ENCODE data around the gene CLDN4.
"Not testable (repeated sequence)": the region's sequence is repeated elsewhere in the genome, so short reads cannot be mapped to it uniquely, and the experiment has no call there.

The CLDN4 gene

DNA sequence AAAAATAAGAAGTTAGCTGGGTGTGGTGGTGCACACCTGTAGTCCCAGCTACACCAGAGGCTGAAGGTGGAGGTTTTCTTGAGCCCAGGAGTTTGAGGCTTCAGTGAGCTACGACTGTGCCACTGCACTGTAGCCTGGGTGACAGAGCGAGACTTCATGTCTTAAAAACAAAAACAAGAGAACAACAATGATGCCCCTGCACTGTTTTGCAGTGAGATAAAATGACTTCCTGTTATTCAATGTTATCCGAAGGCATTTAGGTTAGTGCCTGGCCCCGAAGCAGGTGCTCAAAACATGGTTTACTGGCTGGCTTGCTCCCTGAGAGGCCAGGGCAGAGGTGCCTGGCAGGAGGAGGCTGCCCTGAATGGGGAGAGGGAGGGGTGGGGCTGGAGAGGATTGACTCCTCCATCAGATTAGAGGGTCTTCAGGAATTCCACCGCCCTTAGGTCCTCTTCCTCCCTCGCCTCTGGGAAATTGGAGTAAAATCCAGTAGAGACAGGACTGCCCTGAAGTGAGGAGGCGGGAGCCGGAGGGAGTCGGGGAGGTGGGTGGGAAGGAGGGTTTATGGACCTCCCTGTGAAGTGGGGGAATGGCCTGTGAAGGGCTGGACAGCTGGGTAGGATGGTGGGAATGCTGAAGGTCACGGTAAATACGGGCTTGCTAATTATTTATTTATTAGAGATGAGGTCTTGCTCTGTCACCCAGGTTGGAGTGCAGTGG, 6.8 kb upstream of the CLDN4 start:
- no peak for DNase-seq (ENCODE audit: low read depth)

DNA sequence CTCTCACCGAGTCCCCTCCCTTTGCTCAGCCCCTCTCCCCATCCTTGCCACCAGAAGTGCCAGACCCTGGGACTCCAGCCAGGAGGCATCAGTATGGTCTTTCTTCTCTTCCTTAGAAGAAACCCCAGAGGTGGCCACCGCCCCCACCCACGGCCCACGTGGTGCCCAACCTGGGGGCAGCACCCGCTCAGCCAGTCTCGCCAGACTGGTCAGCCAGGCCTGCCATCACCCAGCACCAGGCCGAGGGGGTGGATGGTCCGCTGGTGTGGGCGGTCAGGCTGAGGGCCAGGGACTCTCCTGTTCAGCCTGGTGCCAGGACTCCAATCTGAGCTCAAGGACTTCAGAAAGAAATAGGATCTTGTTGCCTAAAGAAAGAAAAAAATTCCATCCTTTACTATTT, 5.8 kb upstream of the CLDN4 start:
- DNase-seq (ENCODE audit: low read depth), result no peak

DNA sequence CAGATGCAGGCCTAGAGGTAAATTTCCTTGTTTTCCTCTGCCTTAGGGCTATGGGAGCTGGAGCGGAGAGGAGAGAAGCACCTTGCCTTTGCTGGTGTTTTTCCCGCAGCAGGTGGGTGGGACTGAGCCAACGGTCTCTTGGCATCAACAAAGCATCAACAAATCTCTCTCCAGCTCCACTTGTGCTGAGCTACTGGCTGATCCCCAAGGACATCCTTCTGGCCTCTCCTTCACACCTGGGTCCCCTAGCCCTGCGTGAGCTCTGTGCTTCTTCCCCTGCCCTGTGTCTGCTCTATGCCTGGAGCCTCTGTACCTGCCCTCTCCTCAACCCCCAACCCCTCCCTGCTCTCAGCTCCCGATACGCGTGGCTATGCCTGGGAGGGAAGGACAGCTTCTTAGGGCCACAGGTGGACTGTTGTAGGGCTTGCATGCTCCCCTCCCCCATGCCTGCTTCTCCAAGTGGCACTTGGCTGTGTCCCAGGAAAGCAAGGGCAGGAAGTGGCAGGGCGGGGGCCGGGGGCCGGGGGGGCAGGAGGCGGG, 3.2 kb upstream of the CLDN4 start:
- no peak for DNase-seq (ENCODE audit: low read depth)

DNA sequence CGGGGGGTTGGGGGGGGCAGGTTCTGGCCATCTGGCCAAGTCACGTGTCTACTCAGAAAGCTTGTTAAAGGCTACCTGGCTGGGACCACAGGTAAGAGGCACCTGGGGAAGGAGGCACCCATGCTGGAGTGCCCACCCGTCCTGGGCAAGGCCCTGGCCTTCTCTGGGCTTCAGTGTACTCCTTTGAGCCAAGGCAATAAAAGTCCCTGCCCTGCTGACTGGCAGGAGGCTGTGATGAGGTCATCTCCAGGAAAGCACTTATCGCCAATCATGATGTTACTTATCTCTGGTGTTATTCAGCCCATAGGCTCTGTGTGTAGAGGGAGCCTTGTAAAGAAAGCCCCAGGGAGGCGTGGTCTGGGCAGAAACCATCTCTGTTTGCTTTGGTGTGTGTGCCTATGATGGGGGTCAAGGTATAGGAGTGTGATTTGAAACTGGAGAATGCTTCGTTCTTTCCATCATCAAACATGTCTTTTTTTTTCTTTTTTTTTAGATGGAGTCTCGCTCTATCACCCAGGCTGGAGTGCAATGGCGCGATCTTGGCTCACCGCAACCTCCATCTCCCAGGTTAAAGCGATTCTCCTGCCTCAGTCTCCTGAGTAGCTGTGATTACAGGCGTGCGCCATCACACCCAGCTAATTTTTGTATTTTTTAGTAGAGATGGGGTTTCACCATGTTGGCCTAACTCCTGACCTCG, 2.5 kb upstream of the CLDN4 start:
- DNase-seq (ENCODE audit: low read depth), result no peak

DNA sequence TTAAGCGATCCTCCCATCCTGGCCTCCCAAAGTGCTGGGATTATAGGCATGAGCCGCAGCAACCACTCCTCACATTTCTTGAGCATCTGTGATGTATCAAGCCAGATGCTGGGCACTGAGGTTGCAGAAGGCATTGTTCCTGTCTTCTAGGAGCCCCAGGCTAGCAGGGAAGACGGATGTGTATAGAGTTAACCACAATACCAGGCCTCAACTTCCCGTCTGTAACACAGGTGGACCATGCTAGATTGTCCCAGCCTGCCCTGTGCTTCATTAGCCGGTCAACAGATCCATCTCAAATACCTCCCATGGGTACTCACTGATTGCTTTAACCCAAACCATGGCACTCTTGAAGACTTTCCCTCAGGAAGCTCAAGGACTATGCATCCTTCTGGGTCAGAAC, 1.8 kb upstream of the CLDN4 start:
- DNase-seq (ENCODE audit: low read depth), result no peak

DNA sequence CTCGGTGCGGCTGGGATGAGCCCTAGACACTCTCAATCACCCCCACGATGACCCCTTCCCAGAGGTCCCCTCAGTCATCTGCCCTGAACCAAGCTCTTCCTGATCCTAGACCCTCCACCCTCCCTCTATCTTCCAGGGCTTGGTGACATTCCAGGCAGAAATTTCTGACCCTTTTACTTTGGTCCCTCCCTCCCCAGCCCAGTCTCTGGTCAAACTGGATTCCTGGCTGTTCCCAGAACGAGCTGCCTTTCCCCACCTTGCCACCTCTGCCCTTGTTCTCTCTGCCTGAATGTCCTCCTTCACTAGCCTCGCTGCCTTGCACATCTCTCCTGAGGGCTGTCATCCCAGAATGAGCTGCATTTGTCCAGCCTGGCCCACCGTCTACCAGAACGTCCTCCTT, 1.3 kb upstream of the CLDN4 start:
- DNase-seq (ENCODE audit: low read depth), result no peak

DNA sequence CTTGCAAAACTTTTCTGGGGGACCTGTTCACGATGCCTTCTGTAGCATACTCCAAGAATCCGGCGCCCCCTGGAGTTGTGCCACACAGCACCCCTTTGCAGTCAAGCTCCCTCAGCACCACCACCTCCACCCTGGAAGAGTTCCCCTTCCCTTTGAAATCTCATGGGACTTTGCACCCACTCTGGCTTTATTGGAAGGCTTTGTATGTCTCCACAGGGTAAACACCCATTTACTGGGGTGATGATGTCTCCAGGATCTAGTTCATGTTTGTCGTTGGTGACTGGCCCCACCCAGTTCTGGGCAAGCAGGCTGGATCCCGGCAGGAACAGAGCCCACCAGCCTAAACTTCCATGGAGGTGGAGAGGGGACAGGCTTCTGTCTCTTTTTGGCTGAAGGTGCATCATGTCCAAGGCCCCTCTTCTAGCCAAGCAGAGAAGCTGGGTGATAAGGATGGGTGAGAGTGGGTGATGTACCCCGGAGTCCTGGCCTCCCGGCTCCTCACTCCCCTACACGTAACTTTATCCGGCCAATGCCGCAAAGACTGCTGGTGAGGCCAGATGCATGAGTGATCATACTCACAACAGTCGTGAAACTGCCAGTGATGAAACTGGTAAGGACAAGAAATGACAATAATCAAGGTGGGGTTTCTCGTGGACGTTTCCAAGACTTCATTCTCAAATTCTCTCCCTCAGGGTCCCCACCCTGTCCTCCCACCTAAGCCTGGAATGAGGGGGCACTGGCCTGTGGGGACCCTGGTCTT, 695 bp upstream of the CLDN4 start:
- DNase-seq (ENCODE audit: low read depth), result no peak

DNA sequence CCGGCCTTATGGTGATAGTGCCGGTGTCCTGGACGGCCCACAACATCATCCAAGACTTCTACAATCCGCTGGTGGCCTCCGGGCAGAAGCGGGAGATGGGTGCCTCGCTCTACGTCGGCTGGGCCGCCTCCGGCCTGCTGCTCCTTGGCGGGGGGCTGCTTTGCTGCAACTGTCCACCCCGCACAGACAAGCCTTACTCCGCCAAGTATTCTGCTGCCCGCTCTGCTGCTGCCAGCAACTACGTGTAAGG, 713 bp downstream of the CLDN4 start:
- no peak for DNase-seq (ENCODE audit: low read depth)

DNA sequence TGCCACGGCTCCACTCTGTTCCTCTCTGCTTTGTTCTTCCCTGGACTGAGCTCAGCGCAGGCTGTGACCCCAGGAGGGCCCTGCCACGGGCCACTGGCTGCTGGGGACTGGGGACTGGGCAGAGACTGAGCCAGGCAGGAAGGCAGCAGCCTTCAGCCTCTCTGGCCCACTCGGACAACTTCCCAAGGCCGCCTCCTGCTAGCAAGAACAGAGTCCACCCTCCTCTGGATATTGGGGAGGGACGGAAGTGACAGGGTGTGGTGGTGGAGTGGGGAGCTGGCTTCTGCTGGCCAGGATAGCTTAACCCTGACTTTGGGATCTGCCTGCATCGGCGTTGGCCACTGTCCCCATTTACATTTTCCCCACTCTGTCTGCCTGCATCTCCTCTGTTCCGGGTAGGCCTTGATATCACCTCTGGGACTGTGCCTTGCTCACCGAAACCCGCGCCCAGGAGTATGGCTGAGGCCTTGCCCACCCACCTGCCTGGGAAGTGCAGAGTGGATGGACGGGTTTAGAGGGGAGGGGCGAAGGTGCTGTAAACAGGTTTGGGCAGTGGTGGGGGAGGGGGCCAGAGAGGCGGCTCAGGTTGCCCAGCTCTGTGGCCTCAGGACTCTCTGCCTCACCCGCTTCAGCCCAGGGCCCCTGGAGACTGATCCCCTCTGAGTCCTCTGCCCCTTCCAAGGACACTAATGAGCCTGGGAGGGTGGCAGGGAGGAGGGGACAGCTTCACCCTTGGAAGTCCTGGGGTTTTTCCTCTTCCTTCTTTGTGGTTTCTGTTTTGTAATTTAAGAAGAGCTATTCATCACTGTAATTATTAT, 1.2 kb downstream of the CLDN4 start:
- no peak for DNase-seq (ENCODE audit: low read depth)

DNA sequence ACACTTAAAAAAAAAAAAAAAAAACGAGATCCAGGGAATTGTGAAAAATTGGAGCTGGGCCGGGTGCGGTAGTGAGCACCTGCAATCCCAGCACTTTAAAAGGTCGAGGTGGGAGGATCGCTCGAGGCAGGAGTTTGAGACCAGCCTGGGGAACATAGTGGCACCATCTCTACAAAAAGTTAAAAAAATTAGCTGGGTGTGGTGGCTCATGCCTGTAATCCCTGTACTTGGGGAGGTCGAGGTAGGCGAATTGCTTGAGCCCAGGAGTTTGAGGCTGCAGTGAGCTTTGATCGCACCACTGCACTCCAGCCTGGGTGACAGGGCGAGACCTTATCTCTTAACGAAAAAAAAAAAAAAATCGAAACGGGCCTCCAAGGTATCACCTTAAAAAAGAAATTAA, 2.0 kb downstream of the CLDN4 start:
- no peak for DNase-seq (ENCODE audit: low read depth)

DNA sequence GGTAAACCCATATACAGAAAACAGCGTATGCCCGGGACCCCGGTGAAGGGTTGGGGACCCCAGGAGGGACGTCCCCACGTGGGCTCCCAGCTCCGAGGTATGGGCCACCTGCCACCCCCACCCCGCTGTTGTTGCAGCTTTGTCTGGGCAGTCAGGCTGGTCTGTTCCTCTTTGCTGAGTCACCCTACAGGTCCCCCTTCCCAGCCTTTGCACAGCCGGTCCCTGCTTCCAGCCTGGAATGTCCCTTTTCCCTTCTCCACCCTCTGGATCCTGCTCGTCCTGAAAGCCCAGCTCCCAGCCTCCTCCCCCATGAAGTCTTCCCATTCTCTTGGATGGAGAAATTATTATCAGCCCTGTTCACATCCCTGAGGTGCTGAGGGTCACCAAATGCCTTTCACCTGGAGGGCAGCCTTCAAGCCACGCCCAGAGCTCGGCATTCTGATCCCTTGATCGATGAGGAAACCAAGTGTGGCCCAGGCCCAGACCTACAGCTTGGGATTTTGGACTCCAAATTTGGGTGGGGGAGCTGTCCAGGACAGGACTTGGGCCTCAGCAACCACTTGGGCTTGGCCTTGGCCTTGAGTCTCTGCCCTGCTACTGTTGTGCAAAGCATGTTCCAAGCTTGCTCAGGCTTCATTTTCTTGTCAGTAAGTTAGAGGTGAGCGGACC, 2.6 kb downstream of the CLDN4 start:
- DNase-seq (ENCODE audit: low read depth), result no peak

DNA sequence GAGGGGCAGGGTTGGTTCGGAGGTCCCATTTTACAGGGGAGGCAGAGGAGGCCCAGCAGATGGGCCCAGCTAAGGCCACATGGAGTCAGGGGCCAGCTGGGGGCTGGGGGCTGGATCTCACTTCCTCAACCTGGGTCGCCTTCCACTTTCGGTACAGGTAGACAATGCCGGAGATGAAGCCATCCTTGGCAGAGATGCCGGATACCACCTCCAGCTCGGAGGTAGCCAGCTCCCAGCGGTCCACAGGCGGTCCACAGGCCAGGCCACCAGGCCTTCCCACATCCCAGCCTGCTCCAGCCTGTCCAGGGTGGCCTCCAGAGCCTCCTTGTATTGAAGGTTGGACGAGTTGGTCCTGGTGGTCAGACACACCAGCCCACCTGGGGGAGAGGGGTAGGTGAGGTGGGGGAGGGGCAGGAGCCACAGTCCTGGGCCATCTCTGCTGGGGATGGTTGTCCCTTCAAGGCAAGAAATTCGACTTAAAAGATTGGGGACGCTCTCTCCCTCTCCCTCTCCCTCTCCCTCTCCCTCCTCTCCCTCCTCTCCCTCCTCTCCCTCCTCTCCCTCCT, 3.9 kb downstream of the CLDN4 start:
- no peak for DNase-seq (ENCODE audit: low read depth)

DNA sequence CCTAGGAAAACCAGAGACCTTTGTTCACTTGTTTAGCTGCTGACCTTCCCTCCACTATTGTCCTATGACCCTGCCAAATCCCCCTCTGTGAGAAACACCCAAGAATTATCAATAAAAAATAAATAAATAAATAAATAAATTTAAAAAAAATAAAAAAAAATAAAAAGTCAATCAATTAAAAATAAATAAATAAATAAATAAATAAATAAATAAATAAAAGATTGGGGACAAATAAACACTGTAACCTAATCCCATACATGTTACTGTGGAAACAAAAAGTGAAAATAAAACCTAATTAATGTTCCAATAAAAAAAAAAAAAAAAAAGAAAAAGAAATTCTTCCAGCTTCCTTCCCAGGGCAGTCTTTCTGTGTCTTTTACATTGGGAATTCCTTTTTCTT, 6.4 kb downstream of the CLDN4 start:
- not testable (repeated sequence) for DNase-seq (ENCODE audit: low read depth)

DNA sequence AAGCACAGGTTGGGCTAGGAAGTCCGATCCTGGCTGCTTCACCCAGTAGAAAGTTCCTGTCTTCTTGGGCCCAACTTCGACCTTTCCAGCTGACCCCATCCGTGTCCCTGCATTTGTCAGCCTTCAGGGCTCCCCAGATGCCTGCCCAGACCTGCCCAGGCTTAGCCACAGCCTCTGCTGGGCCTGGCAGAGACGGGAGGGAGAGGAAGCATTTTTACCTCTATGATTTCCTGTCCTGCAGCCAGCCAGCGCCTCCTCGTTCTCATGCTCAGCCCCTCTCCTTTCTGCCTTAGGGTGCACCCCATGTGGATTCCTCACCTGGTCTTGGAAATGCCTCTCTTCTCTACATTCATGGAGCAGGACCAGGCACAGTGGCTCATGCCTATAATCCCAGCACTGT, 7.8 kb downstream of the CLDN4 start:
- no peak for DNase-seq (ENCODE audit: low read depth)

DNA sequence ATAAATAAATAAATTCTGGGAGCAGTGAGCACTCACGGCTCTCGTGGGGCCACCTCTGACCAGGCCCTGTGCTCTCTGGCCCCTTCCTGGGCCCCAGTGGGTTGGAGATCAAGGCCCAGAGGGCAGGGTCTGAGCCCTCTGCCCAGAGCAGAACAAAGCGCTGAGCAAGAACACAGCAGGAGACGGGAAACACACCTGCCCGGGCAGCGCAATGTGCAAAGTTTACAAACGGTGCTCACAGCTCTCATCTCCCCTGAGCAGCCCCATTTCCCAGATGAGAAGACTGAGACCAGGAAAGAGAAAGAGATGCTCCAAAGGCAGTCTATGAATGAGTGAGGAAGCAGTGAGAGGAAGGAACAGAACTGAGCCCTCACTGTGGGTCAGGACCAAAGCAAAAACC, 8.5 kb downstream of the CLDN4 start:
- no peak for DNase-seq (ENCODE audit: low read depth)

DNA sequence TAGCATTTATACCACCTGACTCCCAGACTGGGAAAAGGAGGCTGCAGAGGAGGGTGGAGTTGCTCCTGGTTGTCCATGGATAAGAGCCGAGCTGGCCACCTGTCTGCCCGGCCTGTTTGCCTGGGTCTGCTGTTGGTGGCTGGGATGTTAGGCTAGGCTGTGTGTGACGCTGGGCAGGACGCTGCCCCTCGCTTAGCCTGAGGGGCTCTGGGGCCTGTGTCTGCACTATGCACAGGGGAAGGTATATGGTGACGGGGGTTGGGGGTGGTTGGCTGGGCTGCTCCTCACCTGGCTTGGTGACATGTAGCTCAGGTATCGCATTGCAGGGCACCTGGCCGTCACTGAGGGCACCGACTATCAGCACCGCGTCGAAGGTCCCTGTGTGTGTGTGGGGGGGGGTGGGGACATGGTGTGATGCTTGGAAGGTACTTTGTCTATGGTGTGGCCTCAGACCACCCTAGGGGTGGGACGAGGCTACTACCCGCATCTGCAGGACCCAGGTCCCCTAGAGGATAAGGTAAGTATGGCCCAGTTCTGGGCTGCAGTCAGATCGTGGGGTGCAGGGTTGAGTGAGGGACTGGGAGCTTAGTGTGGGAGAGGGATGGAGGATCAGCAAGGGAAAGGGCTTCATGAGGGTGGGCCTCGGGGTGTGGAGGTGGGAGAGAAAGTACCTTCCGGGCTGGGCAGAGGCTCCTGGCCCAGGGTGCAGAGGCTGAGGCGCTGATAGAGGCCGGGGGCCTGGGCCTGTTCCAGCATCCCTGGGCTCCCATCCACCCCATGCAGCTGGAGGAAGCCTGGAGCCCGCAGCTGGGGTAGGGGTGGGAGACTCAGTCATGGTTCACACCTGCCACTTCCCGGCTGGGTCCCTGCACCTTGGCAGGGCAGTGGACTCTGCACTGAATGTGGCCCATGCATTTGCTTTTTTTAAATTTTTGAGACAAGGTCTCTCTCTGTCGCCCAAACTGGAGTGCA, 9.2 kb downstream of the CLDN4 start:
- no peak for DNase-seq (ENCODE audit: low read depth)

DNA sequence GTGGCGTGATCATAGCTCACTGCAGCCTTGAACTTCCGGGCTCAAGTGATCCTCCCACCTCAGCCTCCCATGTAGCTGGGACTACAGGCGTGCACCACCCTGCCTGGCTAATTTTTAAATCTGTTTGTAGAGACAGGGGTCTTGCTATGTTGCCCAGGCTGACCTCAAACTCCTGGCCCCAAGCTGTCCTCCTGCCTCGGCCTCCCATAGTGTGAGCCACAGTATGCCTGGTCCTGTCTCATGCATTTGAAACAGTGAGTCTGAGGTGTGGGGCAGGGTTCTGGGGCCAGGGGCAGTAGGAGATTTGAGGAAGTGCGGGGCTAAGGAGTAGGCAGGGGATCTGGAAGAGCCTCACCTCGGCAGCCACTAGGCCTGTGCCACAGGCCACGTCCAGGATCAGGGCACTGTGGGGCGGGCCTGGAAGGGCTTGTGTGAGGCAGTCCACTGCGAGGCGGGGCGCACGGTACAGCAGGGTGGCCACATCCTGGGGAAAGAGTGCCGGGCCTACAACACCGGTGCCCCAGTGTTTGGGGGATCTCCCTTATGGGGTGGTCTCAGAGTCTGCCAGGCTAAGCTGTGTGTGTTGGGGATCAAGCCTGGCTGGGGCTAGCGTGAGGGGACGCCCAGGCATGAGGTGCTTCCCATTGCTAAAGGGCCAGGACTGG, 10.1 kb downstream of the CLDN4 start:
- DNase-seq (ENCODE audit: low read depth), result no peak

DNA sequence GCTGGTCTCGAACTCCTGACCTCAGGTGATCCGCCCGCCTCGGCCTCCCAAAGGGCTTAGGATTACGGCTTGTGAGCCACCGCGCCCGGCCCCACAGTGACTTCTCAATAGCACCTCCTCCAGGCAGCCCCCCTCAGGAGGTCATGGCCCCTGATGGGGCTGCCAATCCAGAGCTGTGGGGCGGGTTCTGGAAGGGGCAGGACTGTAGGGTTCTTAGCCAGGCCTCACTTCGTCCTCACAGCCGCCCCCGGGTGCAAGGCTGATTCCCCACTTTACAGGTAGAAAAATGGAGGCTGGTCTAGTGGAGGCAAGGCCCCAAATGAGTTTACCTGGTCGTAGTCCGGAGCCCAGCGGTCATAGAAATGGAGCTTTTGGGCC, 10.9 kb downstream of the CLDN4 start:
- no peak for DNase-seq (ENCODE audit: low read depth)

DNA sequence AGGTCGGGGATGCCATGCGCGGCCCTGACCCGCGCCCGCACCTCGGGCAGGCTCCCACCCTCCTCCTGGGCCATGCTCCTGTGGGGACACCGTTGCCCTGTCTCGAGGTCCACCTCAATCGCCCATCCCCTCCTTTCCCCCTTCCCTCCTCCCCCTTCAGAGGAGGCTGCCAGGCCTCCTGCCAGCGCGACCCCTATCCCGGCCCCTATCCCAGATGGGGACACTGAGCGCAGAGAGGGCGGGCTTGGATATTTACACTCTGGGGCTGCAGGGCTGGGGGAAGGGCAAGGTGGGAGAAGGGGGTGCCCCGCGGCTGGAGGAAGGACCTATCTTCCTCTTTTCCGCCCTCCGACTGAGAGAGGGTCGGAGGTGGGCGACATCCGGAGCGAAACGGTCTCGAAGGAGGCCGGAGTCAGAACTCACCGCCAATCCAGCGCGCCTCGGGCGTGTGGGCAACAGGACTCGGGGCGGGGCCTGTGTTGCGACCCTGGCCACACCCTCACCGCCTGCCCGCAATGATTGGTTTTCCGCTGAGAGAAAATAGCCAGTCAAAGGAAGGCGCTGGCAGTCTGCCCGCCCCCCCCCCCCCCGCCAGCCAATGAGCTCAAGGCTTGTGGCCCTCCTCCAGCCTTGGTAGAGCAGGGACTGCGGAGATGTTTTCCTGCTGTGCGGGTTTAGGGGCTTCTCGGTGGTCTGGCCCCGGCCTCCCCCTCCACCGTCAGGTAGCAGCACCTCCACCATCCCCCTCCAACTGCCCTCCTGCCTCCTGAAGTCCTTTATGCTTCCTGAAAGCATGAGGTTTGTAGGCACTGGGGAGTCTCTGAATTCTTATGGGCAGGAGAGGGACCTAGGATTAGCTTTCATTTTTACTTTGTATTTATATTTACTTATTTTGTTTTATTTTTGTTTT, 11.5 kb downstream of the CLDN4 start, which contains the start of gene METTL27:
Gene METTL27 (minus strand): TSS at position 450 of the 910 bp plus-strand sequence. CDS start 376 bp downstream, at position 74.
- peak; percentile 86 for DNase-seq (ENCODE audit: low read depth)

Data from activated T-cell treated with anti-CD3 and anti-CD28 coated beads for 48 hours (primary cell).